HepG2 (cell line): ENCODE results near the gene ETS1. TPM values are rescaled to one million over a fixed set of nuclear protein-coding genes. Genes with fewer than 3 reads are reported as not detected.

ENCODE experiments used
- ARID2 ChIP-seq: sonication (generic); formaldehyde crosslinking; IDR thresholded peaks from 2 replicates; pipeline ENCODE4 v1.8.1; 2022; ENCODE audit warnings: mild to moderate bottlenecking, missing genetic modification reagents, borderline replicate concordance
- CBX1 ChIP-seq: IDR thresholded peaks from one replicate; pipeline ENCODE4 v1.6.1; 2016; ENCODE audit warnings: antibody characterized with exemption, low read depth
- HNRNPL ChIP-seq: fragments of 200-400 bp; formaldehyde crosslinking; IDR thresholded peaks from 2 replicates; pipeline ENCODE4 v1.6.1; 2017; ENCODE audit warnings: mild to moderate bottlenecking, low read depth, low read length
- KDM2A ChIP-seq: sonication (generic); formaldehyde crosslinking; IDR thresholded peaks from 2 replicates; pipeline ENCODE4 v1.4.0; 2020; ENCODE audit warnings: low read depth, missing genetic modification reagents, borderline replicate concordance
- KLF6 ChIP-seq: IDR thresholded peaks from 2 replicates; pipeline ENCODE4 v1.8.0; 2016; ENCODE audit warnings: missing biosample characterization, missing genetic modification reagents
- RBM39 ChIP-seq: fragments of 200-400 bp; formaldehyde crosslinking; IDR thresholded peaks from one replicate; pipeline ENCODE4 v1.6.1; 2018; ENCODE audit warnings: antibody characterized with exemption, mild to moderate bottlenecking, low read depth, low read length; ENCODE audit not compliant: poor library complexity, severe bottlenecking
- SP140L ChIP-seq: sonication (generic); formaldehyde crosslinking; IDR thresholded peaks from 2 replicates; pipeline ENCODE4 v1.4.0; 2020; ENCODE audit warnings: missing genetic modification reagents, borderline replicate concordance
- SPEN ChIP-seq: sonication (generic); formaldehyde crosslinking; IDR thresholded peaks from 2 replicates; pipeline ENCODE4 v1.5.1; 2020; ENCODE audit warnings: low read depth, mild to moderate bottlenecking, missing genetic modification reagents
- TBX2 ChIP-seq: sonication (generic); formaldehyde crosslinking; IDR thresholded peaks from 2 replicates; pipeline ENCODE4 v1.5.0; 2020; ENCODE audit warnings: missing genetic modification reagents, mild to moderate bottlenecking, borderline replicate concordance
- XBP1 ChIP-seq: sonication (generic); formaldehyde crosslinking; IDR thresholded peaks from 2 replicates; pipeline ENCODE4 v1.5.0; 2020; ENCODE audit warnings: missing genetic modification reagents
- ZFX ChIP-seq: sonication (generic); formaldehyde crosslinking; IDR thresholded peaks from 2 replicates; pipeline ENCODE4 v1.4.0; 2020; ENCODE audit warnings: mild to moderate bottlenecking, low read depth, missing genetic modification reagents, moderate library complexity
- ZNF20 ChIP-seq: sonication (generic); formaldehyde crosslinking; IDR thresholded peaks from 2 replicates; pipeline ENCODE4 v1.4.0; 2020; ENCODE audit warnings: mild to moderate bottlenecking, moderate library complexity, missing genetic modification reagents
- ZNF546 ChIP-seq: sonication (generic); formaldehyde crosslinking; conservative IDR thresholded peaks from 2 replicates; pipeline ENCODE4 v1.8.1; 2023; ENCODE audit warnings: mild to moderate bottlenecking, missing genetic modification reagents
- ZNF749 ChIP-seq: sonication (generic); formaldehyde crosslinking; IDR thresholded peaks from 2 replicates; pipeline ENCODE4 v1.8.0; 2022; ENCODE audit warnings: mild to moderate bottlenecking, missing genetic modification reagents, moderate library complexity, borderline replicate concordance
- polyA plus RNA-seq, 8 experiments: library from polyadenylated mRNA; depleted of rRNA in 3 of 8; stranded (reverse) in 7 of 8; unstranded in 1 of 8; fragments of >200 nt; fragmentation: Illumina TruSeq in 4 of 8; extraction: Trizol in 4 of 8; gene quantifications; 2 replicates each; pipeline versions ENCODE4 v1.2.1 to v1.2.3, GENCODE V29; 2011 to 2016; ENCODE audit warnings: low read depth in 4 of 8, missing spikeins in 1 of 8, mixed read lengths in 1 of 8; ENCODE audit not compliant: insufficient read depth in 1 of 8
- total RNA-seq, 5 experiments: library from RNA; depleted of rRNA; stranded (reverse); fragments of >200 nt; fragmentation: Illumina TruSeq; extraction: Trizol; gene quantifications; 2 replicates each; pipeline ENCODE4 v1.2.3, GENCODE V29; 2016; ENCODE audit warnings: low read depth in 1 of 5
- TF ChIP-seq, protein P1 (sequence below): sonication (generic); formaldehyde crosslinking; IDR thresholded peaks from 2 replicates; pipeline ENCODE4 v1.5.1; 2020; ENCODE audit warnings: mild to moderate bottlenecking, missing genetic modification reagents, moderate library complexity
- TF ChIP-seq, protein P2 (sequence below): sonication (generic); formaldehyde crosslinking; IDR thresholded peaks from 2 replicates; pipeline ENCODE4 v1.9.0; 2021; ENCODE audit warnings: missing genetic modification reagents, mild to moderate bottlenecking, borderline replicate concordance
- TF ChIP-seq, protein P3 (sequence below): sonication (generic); formaldehyde crosslinking; IDR thresholded peaks from 2 replicates; pipeline ENCODE4 v1.8.0; 2022; ENCODE audit warnings: mild to moderate bottlenecking, missing genetic modification reagents, moderate library complexity
- TF ChIP-seq, protein P4 (sequence below): sonication (generic); formaldehyde crosslinking; IDR thresholded peaks from 2 replicates; pipeline ENCODE4 v1.4.0; 2020; ENCODE audit warnings: missing genetic modification reagents, borderline replicate concordance

The ETS1 gene
- total and polyA plus RNA-seq, 2 of the 13 experiments (the other 11 are each of a cell fraction or from before 2014, with no cell fraction given): 0.18 to 0.34 TPM

DNA sequence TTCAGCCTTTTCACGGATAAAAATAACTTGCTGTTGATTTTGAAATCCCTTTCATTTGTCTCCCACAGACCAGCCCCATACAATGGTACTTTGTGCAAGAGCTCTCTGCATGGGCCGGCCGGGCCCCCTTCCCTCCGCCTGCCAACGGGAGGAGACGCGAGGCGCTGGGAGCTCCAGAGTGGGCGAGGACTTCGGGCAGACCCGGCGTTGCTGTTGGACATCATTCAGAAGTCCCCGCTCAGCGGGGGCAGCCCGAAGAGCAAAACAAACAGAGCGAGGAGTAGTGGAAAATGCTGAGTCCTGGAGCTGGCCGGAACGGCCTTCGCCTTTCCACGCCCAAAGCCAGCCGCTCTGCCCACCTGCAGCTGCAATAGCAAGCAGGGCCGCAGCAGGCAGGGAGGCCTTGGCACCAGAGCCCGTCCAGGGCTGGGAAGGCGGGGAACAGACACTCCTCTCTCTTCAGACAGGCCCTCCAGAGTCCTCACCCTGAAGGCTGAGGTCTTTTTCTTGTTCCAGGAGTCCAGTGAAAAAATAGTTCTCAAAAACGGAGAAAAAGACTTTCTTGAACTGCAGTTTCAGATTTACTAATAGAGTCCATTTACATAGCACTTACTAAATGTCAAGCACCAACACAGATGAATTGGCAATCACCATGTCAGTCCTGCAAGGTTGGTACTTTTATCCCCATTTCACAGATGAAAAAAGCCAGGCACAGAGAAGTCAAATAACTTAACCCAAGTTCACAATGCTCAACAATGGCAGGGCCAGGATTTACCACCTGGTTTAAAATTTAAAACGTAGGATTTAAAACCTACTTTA, 135.5 kb downstream of the ETS1 start (continued):
- TF ChIP-seq, protein P1, sequence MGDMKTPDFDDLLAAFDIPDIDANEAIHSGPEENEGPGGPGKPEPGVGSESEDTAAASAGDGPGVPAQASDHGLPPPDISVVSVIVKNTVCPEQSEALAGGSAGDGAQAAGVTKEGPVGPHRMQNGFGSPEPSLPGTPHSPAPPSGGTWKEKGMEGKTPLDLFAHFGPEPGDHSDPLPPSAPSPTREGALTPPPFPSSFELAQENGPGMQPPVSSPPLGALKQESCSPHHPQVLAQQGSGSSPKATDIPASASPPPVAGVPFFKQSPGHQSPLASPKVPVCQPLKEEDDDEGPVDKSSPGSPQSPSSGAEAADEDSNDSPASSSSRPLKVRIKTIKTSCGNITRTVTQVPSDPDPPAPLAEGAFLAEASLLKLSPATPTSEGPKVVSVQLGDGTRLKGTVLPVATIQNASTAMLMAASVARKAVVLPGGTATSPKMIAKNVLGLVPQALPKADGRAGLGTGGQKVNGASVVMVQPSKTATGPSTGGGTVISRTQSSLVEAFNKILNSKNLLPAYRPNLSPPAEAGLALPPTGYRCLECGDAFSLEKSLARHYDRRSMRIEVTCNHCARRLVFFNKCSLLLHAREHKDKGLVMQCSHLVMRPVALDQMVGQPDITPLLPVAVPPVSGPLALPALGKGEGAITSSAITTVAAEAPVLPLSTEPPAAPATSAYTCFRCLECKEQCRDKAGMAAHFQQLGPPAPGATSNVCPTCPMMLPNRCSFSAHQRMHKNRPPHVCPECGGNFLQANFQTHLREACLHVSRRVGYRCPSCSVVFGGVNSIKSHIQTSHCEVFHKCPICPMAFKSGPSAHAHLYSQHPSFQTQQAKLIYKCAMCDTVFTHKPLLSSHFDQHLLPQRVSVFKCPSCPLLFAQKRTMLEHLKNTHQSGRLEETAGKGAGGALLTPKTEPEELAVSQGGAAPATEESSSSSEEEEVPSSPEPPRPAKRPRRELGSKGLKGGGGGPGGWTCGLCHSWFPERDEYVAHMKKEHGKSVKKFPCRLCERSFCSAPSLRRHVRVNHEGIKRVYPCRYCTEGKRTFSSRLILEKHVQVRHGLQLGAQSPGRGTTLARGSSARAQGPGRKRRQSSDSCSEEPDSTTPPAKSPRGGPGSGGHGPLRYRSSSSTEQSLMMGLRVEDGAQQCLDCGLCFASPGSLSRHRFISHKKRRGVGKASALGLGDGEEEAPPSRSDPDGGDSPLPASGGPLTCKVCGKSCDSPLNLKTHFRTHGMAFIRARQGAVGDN (CRISPR knock-in tag): peak; percentile 61
- TF ChIP-seq, protein P2, sequence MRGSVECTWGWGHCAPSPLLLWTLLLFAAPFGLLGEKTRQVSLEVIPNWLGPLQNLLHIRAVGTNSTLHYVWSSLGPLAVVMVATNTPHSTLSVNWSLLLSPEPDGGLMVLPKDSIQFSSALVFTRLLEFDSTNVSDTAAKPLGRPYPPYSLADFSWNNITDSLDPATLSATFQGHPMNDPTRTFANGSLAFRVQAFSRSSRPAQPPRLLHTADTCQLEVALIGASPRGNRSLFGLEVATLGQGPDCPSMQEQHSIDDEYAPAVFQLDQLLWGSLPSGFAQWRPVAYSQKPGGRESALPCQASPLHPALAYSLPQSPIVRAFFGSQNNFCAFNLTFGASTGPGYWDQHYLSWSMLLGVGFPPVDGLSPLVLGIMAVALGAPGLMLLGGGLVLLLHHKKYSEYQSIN: no peak
- no peak for TF ChIP-seq TBX2 (CRISPR knock-in tag)
- peak; percentile 77 for TF ChIP-seq KDM2A (CRISPR knock-in tag)
- TF ChIP-seq, protein P3, sequence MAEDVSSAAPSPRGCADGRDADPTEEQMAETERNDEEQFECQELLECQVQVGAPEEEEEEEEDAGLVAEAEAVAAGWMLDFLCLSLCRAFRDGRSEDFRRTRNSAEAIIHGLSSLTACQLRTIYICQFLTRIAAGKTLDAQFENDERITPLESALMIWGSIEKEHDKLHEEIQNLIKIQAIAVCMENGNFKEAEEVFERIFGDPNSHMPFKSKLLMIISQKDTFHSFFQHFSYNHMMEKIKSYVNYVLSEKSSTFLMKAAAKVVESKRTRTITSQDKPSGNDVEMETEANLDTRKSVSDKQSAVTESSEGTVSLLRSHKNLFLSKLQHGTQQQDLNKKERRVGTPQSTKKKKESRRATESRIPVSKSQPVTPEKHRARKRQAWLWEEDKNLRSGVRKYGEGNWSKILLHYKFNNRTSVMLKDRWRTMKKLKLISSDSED: no peak
- TF ChIP-seq ARID2 (CRISPR knock-in tag): no peak
- TF ChIP-seq ZNF749: no peak
- TF ChIP-seq SPEN (CRISPR knock-in tag): no peak
- peak; percentile 29 for TF ChIP-seq RBM39
- TF ChIP-seq ZFX (CRISPR knock-in tag): 0 out of 2 replicates have a peak, but pooled peaks have one; percentile 42
- TF ChIP-seq ZNF546: no peak
- TF ChIP-seq SP140L (CRISPR knock-in tag): no peak
- TF ChIP-seq ZNF20 (CRISPR knock-in tag): no peak
- TF ChIP-seq KLF6: no peak
- TF ChIP-seq, protein P4, sequence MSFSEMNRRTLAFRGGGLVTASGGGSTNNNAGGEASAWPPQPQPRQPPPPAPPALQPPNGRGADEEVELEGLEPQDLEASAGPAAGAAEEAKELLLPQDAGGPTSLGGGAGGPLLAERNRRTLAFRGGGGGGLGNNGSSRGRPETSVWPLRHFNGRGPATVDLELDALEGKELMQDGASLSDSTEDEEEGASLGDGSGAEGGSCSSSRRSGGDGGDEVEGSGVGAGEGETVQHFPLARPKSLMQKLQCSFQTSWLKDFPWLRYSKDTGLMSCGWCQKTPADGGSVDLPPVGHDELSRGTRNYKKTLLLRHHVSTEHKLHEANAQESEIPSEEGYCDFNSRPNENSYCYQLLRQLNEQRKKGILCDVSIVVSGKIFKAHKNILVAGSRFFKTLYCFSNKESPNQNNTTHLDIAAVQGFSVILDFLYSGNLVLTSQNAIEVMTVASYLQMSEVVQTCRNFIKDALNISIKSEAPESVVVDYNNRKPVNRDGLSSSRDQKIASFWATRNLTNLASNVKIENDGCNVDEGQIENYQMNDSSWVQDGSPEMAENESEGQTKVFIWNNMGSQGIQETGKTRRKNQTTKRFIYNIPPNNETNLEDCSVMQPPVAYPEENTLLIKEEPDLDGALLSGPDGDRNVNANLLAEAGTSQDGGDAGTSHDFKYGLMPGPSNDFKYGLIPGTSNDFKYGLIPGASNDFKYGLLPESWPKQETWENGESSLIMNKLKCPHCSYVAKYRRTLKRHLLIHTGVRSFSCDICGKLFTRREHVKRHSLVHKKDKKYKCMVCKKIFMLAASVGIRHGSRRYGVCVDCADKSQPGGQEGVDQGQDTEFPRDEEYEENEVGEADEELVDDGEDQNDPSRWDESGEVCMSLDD: no peak
- peak; percentile 98 for TF ChIP-seq HNRNPL
- TF ChIP-seq CBX1: no peak
- TF ChIP-seq XBP1 (CRISPR knock-in tag): no peak
